T-cell (primary cell): ENCODE data around the gene ATP5F1C. TPM values are rescaled to one million over a fixed set of nuclear protein-coding genes. Genes with fewer than 3 reads are reported as not detected.
"Not testable (repeated sequence)": the region's sequence is repeated elsewhere in the genome, so short reads cannot be mapped to it uniquely, and the experiment has no call there.

Experiments
- ATAC-seq, 4 experiments: fragments of 200-7000 bp in 3 of 4; fragments of 150-1000 bp in 1 of 4; cut with Tn5 transposase; replicated peaks in 1 of 4; 1 replicate in 3 of 4; 2 replicates in 1 of 4; pipeline ENCODE4 v1.10.0; 2021; ENCODE audit warnings: moderate library complexity in 3 of 4, mild to moderate bottlenecking in 2 of 4, moderate number of reproducible peaks in 1 of 4
- CTCF ChIA-PET, 2 donors: fragments of 300-600 bp; sonication (Branson Sonifier 250); formaldehyde crosslinking; loops; one replicate each; lab custom pipeline; 2022; ENCODE audit warnings: antibody characterized with exemption in 2 of 2; lab: Charles Lee
- POLR2A ChIA-PET, 2 donors: fragments of 300-600 bp; sonication (Branson Sonifier 250); formaldehyde crosslinking; loops; one replicate each; lab custom pipeline; 2022; ENCODE audit warnings: antibody characterized with exemption in 2 of 2; lab: Charles Lee
- DNase-seq, 35 experiments: peaks; one replicate each; pipeline versions ENCODE4 v3.0.0 to v3.0.0-alpha.2; 2013 to 2023
- H3K27ac ChIP-seq: one replicate; pipeline ENCODE4 v1.5.1; 2013; ENCODE audit warnings: low read length
- H3K27me3 ChIP-seq, 2 experiments: replicated peaks in 1 of 2; 1 replicate in 1 of 2; 2 replicates in 1 of 2; pipeline versions ENCODE4 v1.6.1 to v1.7.0; 2013; ENCODE audit warnings: low read length in 1 of 2, mixed read lengths in 1 of 2; ENCODE audit not compliant: control insufficient read depth in 2 of 2, insufficient read depth in 2 of 2; ENCODE audit errors: extremely low read depth in 1 of 2
- H3K36me3 ChIP-seq, 2 donors: 1 replicate in 1 of 2; 2 replicates in 1 of 2; pipeline versions ENCODE4 v1.6.1 to v1.7.0; 2013; ENCODE audit warnings: low read length in 1 of 2; ENCODE audit not compliant: control insufficient read depth in 2 of 2, insufficient read depth in 1 of 2; ENCODE audit errors: extremely low read depth in 1 of 2
- H3K4me1 ChIP-seq, 2 experiments: 1 replicate in 1 of 2; 2 replicates in 1 of 2; pipeline versions ENCODE4 v1.6.1 to v1.7.0; 2013; ENCODE audit warnings: low read length in 2 of 2, mixed read lengths in 1 of 2; ENCODE audit not compliant: insufficient read depth in 2 of 2, control insufficient read depth in 1 of 2; ENCODE audit errors: extremely low read depth in 1 of 2
- H3K4me3 ChIP-seq, 2 donors: 1 replicate in 1 of 2; 2 replicates in 1 of 2; pipeline versions ENCODE4 v1.5.1 to v1.7.0; 2013; ENCODE audit warnings: mild to moderate bottlenecking in 2 of 2, low read length in 1 of 2, moderate library complexity in 1 of 2; ENCODE audit not compliant: control insufficient read depth in 1 of 2; ENCODE audit errors: extremely low read depth in 1 of 2
- H3K9me3 ChIP-seq: 2 replicates; pipeline ENCODE4 v1.7.0; 2013
- H3K27ac Mint-ChIP-seq, 2 donors: one replicate each; pipeline ENCODE4 v1.8.0; 2020 to 2021; ENCODE audit warnings: mild to moderate bottlenecking in 2 of 2, mixed read lengths in 2 of 2
- H3K27me3 Mint-ChIP-seq, 2 donors: one replicate each; pipeline ENCODE4 v1.8.0; 2021 to 2022; ENCODE audit warnings: mixed read lengths in 2 of 2
- H3K36me3 Mint-ChIP-seq: one replicate; pipeline ENCODE4 v1.8.0; 2021; ENCODE audit warnings: mixed read lengths
- H3K4me1 Mint-ChIP-seq, 3 donors: one replicate each; pipeline ENCODE4 v1.8.0; 2020 to 2022; ENCODE audit warnings: mixed read lengths in 3 of 3, mild to moderate bottlenecking in 1 of 3
- H3K4me3 Mint-ChIP-seq, 3 donors: one replicate each; pipeline ENCODE4 v1.8.0; 2020 to 2022; ENCODE audit warnings: mild to moderate bottlenecking in 3 of 3, mixed read lengths in 3 of 3, moderate library complexity in 3 of 3
- H3K9me3 Mint-ChIP-seq, 3 donors: one replicate each; pipeline ENCODE4 v1.8.0; 2020 to 2022; ENCODE audit warnings: mixed read lengths in 3 of 3
- WGBS: methylation state at CpG from one replicate; pipeline ENCODE4 v1.1.5; 2013; ENCODE audit warnings: missing lambda C conversion rate; ENCODE audit not compliant: insufficient coverage; 5-methylcytosine and 5-hydroxymethylcytosine counted together
- total RNA-seq, 35 experiments: library from RNA in 6 of 35; stranded (reverse) in 6 of 35; fragments of 120-200 nt in 1 of 35; gene quantifications; one replicate each; pipeline versions ENCODE4 v1.2.1 to v1.2.4 and lab custom pipeline; 2013 to 2026

ATP5F1C gene
- total RNA-seq, result 100 to 1,000 TPM in 4 of 5 donors, 10 to 100 TPM in 1; 94.4 to 132 (median 111) TPM
- total RNA-seq (2013), result 172 TPM
- 61.0 to 187 (median 90.1) reads per million in 29 experiments for total RNA-seq (lab: John Stamatoyannopoulos, UW)

DNA sequence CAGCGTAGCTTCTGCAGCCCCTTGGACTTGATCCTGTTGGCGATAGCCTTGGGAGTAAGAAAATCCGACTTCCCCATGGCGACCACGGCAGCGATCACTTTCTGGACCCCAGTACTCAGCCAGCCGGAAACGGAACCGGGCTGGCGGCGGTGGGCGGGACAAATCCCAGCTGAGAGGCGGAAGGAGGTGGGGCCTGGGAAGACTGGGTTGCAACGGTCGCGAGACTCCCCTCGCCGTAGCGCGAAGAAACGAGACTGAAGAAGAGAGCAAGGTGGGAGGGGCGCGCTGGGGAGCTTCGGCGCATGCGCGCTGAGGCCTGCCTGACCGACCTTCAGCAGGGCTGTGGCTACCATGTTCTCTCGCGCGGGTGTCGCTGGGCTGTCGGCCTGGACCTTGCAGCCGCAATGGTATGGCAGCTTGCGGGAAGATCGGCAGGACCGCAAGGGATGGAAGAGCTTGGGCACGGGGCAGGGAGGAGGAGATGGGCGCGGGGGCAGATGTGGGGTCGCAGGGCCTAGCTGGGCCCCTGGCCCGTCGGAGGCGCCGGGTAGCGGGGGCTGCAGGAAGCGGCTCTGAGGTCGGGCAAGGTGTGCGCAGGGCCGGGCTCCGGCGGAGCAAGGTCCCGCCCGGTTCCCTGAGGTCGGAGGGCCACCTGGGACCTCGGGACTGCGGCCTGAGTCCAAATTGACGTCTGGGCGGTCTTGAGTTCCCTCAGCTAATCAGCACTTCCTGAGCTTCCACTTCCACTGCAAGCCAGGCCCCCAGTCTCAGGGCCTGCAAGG lies at the start of gene ATP5F1C, which contains the start of gene KIN:
Gene ATP5F1C (plus strand): TSS at position 321 of the 782 bp plus-strand sequence. CDS start 31 bp downstream, at position 352.
Gene KIN (minus strand): TSS at position 137 of the 782 bp plus-strand sequence. CDS start 60 bp downstream, at position 77.
- Mint-ChIP-seq H3K27me3 (no peaks in the 10 kb centered on the region), H3K27ac (peak within 1 kb of the TSS in 1 of 2 donors; percentile 86), H3K4me3 (no peak within 1 kb of the TSS), H3K36me3 (peaks cover 29% of the 10 kb centered on the region), H3K9me3 (no peaks in the 10 kb centered on the region), H3K4me1 (peaks cover 41 to 74% (median 70%) of the 10 kb centered on the region in 3 donors)
- WGBS, result 0% methylated on average over 55 of the region's 59 CpGs
- ATAC-seq (peak; percentile 95 to 97 (median 96)), DNase-seq (peak; percentile 93 to 98 (median 96))
- peaks cover 22 to 25% of the 10 kb centered on the region in 2 experiments for H3K4me1 ChIP-seq
- H3K27me3 ChIP-seq, result no peaks in the 10 kb centered on the region
- CTCF ChIA-PET, result interaction anchor here in 1 of 2 donors (0.6 to 1.8 kb wide), 4 partner anchors 30 to 578 kb away, joined by 3 to 13 read pairs (median 6); partner anchors contain the start of gene TAF3
- no peaks in the 10 kb centered on the region for H3K9me3 ChIP-seq
- H3K4me3 ChIP-seq, result peak within 1 kb of the TSS; percentile 86 to 93
- peak within 1 kb of the TSS; percentile 57 for H3K27ac ChIP-seq
- peaks cover 0 to 13% of the 10 kb centered on the region in 2 donors for H3K36me3 ChIP-seq
- POLR2A ChIA-PET, result interaction anchor here (0.6 to 3.4 kb wide), 10 partner anchors 12 to 858 kb away, joined by 3 to 23 read pairs (median 3); partner anchors contain the start of gene TAF3 (in 2 of the 2)

DNA sequence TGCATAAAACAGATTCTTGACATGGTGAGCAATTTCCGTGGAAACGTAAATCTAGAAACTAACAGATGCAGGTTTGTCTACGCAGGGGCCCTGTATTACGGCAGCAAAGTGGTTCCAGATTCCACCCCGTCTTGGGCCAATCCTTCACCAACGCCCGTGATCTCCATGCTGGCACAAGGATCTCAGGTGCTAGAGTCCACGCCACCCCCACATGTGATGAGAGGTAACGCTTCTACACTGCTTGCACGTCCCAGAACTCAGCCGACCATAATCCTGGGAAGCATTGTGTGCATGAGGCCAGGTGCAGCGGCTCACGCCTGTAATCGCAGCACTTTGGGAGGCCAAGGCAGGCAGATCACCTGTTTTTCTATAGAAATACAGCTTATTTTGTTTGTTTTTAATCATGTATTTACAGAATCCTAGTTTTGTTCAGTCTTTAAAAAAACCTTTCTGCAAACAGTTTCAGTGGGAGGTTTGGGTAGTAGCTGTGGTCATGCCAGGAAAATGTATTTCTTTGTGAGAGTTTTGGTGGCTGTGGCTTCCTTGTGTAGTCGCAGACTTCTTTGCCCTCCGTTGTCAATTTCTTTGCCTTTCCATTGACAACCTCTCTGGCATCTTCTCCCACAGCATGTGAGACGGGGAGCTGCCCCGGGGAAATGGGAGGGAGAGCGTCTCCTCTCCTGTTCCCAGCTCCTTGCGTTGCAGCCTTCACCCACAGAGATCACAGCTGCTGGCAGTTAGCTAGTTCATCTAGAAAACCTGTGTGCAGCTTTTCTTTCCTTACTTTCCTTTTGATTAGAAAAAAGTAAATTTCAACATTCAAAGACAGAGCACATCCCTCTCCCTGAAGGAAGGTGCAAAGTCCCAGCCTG lies 49.2 kb upstream of the ATP5F1C start:
- Mint-ChIP-seq H3K4me3 (no peak overlapping the region), H3K27ac (no peak overlapping the region), H3K36me3 (no peaks in the 10 kb centered on the region), H3K4me1 (no peaks in the 10 kb centered on the region), H3K9me3 (no peaks in the 10 kb centered on the region), H3K27me3 (peaks cover 0 to 4% of the 10 kb centered on the region in 2 donors)
- 91% methylated on average over 15 of the region's 20 CpGs for WGBS
- Histone ChIP-seq H3K36me3 (no peaks in the 10 kb centered on the region), H3K27me3 (peaks cover 0 to 11% of the 10 kb centered on the region in 2 experiments), H3K4me1 (no peaks in the 10 kb centered on the region), H3K9me3 (no peaks in the 10 kb centered on the region), H3K27ac (no peak overlapping the region), H3K4me3 (no peak overlapping the region)
- DNase-seq, result no peak
- POLR2A ChIA-PET, result interaction anchor here in 1 of 2 donors (0.5 kb wide), 1 partner anchor 1293 kb away, joined by 7 read pairs; no protein-coding TSS in a partner anchor
- CTCF ChIA-PET, result no interaction called here
- no peak for ATAC-seq

DNA sequence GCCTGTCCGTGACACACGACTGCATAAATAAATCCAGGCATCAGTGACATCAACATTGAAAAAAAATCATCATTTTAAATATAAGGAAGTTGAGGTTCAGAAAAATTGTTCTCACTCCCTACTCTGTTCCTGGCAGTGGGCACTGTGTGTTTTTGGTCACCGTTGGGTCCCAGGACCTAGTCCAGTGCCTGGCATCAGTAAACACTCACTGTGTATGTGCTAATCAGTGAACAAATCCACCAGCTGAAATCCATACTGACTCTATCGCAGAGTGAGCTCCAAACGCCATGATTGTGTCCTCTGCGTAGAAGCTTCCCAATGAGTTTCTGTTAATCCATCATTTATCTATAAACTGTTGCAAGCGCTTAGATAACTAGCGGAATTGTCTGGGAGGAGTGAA lies 43.7 kb upstream of the ATP5F1C start:
- Histone ChIP-seq H3K4me3 (no peak overlapping the region), H3K4me1 (no peaks in the 10 kb centered on the region), H3K36me3 (peaks cover 0 to 2% of the 10 kb centered on the region in 2 donors), H3K27ac (no peak overlapping the region), H3K9me3 (no peaks in the 10 kb centered on the region), H3K27me3 (no peaks in the 10 kb centered on the region)
- Mint-ChIP-seq H3K27me3 (no peaks in the 10 kb centered on the region), H3K9me3 (no peaks in the 10 kb centered on the region), H3K36me3 (no peaks in the 10 kb centered on the region), H3K4me1 (no peaks in the 10 kb centered on the region), H3K4me3 (no peak overlapping the region), H3K27ac (no peak overlapping the region)
- CTCF ChIA-PET, result no interaction called here
- ATAC-seq (no peak), DNase-seq (no peak)
- 60% methylated on average over 1 of the region's 8 CpGs for WGBS
- POLR2A ChIA-PET, result no interaction called here

DNA sequence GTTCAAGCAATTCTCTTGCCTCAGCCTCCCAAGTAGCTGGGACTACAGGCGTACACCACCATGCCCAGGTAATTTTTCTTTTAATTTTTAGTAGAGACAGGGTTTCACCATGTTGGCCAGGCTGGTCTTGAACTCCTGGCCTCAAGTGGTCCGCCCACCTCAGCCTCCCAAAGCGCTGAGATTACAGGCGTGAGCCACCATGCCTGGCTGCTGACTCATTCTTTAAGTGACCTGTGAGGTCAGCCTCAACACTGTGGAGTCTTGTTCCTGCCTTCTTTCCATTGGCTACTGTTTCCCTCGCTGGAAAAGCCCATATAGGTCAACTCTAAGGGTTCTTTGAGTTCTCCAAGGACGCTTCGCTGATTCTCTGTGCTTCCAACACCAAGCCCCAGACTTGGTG lies 39.3 kb upstream of the ATP5F1C start:
- H3K9me3 Mint-ChIP-seq, H3K27ac ChIP-seq, H3K4me1 Mint-ChIP-seq, POLR2A ChIA-PET, H3K27ac Mint-ChIP-seq, H3K27me3 Mint-ChIP-seq, H3K4me3 ChIP-seq, DNase-seq, H3K4me1 ChIP-seq, H3K9me3 ChIP-seq, H3K27me3 ChIP-seq, H3K4me3 Mint-ChIP-seq, ATAC-seq, CTCF ChIA-PET: not testable (repeated sequence)
- peaks cover 24% of the 10 kb centered on the region for H3K36me3 Mint-ChIP-seq
- peaks cover 4 to 22% of the 10 kb centered on the region in 2 donors for H3K36me3 ChIP-seq
- 69% methylated on average over 4 of the region's 7 CpGs for WGBS

DNA sequence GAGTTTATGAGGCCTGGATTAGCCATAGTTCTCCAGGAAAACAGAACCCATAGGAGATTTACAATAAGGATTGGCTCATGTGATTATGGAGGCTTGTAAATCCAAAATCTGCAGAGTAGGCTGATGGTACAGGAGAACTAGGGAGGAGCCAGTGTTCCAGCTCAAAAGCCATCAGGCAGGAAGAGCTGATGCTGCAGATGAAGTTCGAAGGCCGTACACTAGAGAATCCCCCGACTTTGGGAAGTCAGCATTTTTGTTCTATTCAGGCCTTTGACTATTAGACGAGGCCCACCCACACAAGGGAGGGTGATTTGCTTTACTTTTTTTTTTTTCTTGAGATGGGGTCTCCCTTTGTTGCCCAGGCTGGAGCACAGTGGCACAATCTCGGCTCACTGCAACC lies 37.8 kb upstream of the ATP5F1C start:
- ATAC-seq (no peak), DNase-seq (no peak)
- ChIA-PET POLR2A (no interaction called here), CTCF (no interaction called here)
- Histone ChIP-seq H3K9me3 (no peaks in the 10 kb centered on the region), H3K4me3 (no peak overlapping the region), H3K36me3 (peaks cover 8 to 33% of the 10 kb centered on the region in 2 donors), H3K4me1 (no peaks in the 10 kb centered on the region), H3K27me3 (no peaks in the 10 kb centered on the region), H3K27ac (no peak overlapping the region)
- Mint-ChIP-seq H3K9me3 (no peaks in the 10 kb centered on the region), H3K27ac (no peak overlapping the region), H3K27me3 (no peaks in the 10 kb centered on the region), H3K4me1 (no peaks in the 10 kb centered on the region), H3K36me3 (peaks cover 38% of the 10 kb centered on the region), H3K4me3 (no peak overlapping the region)
- 100% methylated on average over 2 of the region's 5 CpGs for WGBS

DNA sequence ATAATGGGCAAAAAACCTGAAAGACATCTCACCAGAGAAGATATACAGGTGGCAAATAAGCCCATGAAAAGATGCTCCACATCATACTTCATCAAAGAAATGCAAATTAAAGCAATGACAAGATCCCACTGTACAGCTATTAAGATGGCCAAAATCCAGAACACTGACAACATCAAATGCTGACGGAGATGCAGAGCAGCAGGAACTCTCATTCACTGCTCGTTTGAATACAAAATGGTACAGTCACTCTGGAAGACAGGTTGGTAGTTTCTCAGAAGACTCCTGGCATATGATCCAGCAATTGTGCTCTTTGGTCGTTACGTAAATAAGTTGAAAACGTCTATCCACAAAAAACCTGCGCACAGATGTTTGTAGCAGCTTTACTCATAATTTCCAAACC lies 35.7 kb upstream of the ATP5F1C start:
- peaks cover 46% of the 10 kb centered on the region for H3K36me3 Mint-ChIP-seq
- CTCF ChIA-PET, result interaction anchor here in 1 of 2 donors (0.6 kb wide), 1 partner anchor 76 kb away, joined by 4 read pairs; no protein-coding TSS in a partner anchor
- no peak overlapping the region for H3K4me3 Mint-ChIP-seq
- peaks cover 11 to 41% of the 10 kb centered on the region in 2 donors for H3K36me3 ChIP-seq
- H3K27ac ChIP-seq, result no peak overlapping the region
- H3K4me1 Mint-ChIP-seq, result no peaks in the 10 kb centered on the region
- no peaks in the 10 kb centered on the region for H3K9me3 ChIP-seq
- ATAC-seq, result no peak
- POLR2A ChIA-PET, result interaction anchor here in 1 of 2 donors (0.6 kb wide), 1 partner anchor 225 kb away, joined by 6 read pairs; no protein-coding TSS in a partner anchor
- 96% methylated on average over 2 of the region's 6 CpGs for WGBS
- H3K4me3 ChIP-seq, result no peak overlapping the region
- no peaks in the 10 kb centered on the region for H3K4me1 ChIP-seq
- no peaks in the 10 kb centered on the region for H3K9me3 Mint-ChIP-seq
- H3K27ac Mint-ChIP-seq, result no peak overlapping the region
- no peaks in the 10 kb centered on the region for H3K27me3 Mint-ChIP-seq
- DNase-seq, result no peak
- no peaks in the 10 kb centered on the region for H3K27me3 ChIP-seq
